ENCODE measurements around the gene KDM5B. TPM values are rescaled to one million over a fixed set of nuclear protein-coding genes. Genes with fewer than 3 reads are reported as not detected.

The KDM5B gene
- total and polyA plus RNA-seq, 3 experiments from 2014 or later: 14.2 to 22.7 (median 18.6) TPM

DNA sequence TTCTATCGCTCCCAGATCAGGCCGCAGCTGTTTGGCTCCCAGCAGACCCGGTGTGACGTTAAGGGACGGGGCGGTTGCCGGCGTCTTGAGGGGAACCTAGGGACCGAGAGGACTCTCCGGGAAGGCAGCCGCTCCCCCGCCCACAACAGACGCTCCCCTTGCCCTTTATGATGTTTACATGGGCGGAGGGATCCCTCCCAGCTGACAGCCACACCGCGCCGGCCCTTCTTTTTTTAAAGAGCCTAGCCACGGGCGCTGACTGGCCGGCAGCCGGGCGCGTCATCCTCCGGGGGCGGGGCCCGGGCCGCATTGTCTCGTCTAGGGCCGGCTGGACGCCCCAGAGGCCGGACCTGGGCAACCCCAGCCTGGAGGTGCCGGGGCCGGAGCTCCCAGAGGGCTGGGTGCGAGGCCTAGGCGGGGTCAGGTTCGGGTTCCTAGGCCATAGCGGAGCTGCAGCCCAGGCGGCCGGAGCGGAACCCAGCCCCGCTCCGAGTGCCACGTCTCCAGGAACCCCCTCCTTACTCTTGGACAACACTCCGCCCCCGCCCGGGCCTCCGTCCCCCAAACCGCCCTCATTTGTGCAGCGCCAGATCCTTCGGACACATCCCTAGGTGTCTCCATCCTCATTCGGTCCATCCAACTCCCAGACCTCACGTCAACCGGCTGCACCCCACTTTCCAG lies 2.5 kb upstream of the KDM5B start, which contains the start of gene PCAT6:
Gene PCAT6, plus strand, starts transcription at position 340 of the 681 bp plus-strand sequence.
- Mint-ChIP-seq H3K27me3 (peaks cover 0 to 1% of the 10 kb centered on the region in 2 donors), H3K9me3 (no peaks in the 10 kb centered on the region), H3K27ac (peak within 1 kb of the TSS; percentile 18 to 95 (median 92)), H3K36me3 (peaks cover 0 to 12% (median 0%) of the 10 kb centered on the region in 3 donors), H3K4me1 (peaks cover 32 to 40% (median 39%) of the 10 kb centered on the region in 3 donors), H3K4me3 (peak within 1 kb of the TSS; percentile 74 to 97 (median 86))
- Histone ChIP-seq H3K27me3 (ENCODE audit: insufficient read depth, low read length, poor library complexity, severe bottlenecking) (no peaks in the 10 kb centered on the region), H3K4me1 (ENCODE audit: insufficient read depth, low read length) (peaks cover 31% of the 10 kb centered on the region), H3K36me3 (ENCODE audit: insufficient read depth, low read length) (no peaks in the 10 kb centered on the region), H3K9me3 (ENCODE audit: low read length) (no peaks in the 10 kb centered on the region), H3K4me3 (ENCODE audit: low read length) (peak within 1 kb of the TSS; percentile 95), H3K27ac (ENCODE audit: low read depth, low read length) (peak within 1 kb of the TSS; percentile 69)
- CTCF ChIA-PET: interaction anchor here (1.0 kb wide), 1 partner anchor 43 kb away, joined by 3 read pairs; no protein-coding TSS in a partner anchor
- POLR2A ChIA-PET: interaction anchor here (1.4 kb wide), 1 partner anchor 78 kb away, joined by 5 read pairs; the partner anchor contains the start of gene RABIF
- peak; percentile 75 to 88 (median 83) for DNase-seq

DNA sequence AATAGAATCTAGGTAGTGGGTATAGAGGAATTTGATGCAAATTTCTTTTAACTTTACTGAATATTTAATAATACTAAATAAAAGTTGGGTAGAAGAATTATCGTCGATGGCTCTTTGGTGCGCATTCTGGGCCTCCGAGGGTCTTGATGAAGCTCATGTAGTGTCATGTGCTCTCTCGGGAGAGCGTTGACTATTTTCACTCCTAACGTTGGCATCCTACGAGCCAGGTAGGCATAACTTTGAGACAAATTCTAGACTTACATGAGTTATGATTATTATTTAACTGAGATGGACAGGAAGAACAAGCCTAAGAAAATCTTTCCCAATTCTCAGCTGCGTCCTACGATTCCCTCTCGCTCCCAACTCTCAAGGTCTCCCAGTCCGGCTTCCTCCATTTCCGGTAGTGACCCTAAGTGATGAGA lies 2.0 kb upstream of the KDM5B start:
- H3K27me3 Mint-ChIP-seq: no peaks in the 10 kb centered on the region
- peaks cover 35 to 46% (median 44%) of the 10 kb centered on the region in 3 donors for H3K4me1 Mint-ChIP-seq
- no peak for DNase-seq
- H3K36me3 Mint-ChIP-seq: peaks cover 0 to 12% (median 0%) of the 10 kb centered on the region in 3 donors
- no peaks in the 10 kb centered on the region for H3K9me3 ChIP-seq (ENCODE audit: low read length)
- H3K27ac ChIP-seq (ENCODE audit: low read depth, low read length): peak overlapping the region; percentile 69
- peaks cover 36% of the 10 kb centered on the region for H3K4me1 ChIP-seq (ENCODE audit: insufficient read depth, low read length)
- H3K27me3 ChIP-seq (ENCODE audit: insufficient read depth, low read length, poor library complexity, severe bottlenecking): no peaks in the 10 kb centered on the region
- ChIA-PET CTCF (interaction anchor here (1.0 kb wide), 1 partner anchor 43 kb away, joined by 3 read pairs; no protein-coding TSS in a partner anchor), POLR2A (interaction anchor here (1.4 kb wide), 1 partner anchor 78 kb away, joined by 5 read pairs; the partner anchor contains the start of gene RABIF)
- H3K4me3 ChIP-seq (ENCODE audit: low read length): peak overlapping the region; percentile 95
- no peaks in the 10 kb centered on the region for H3K9me3 Mint-ChIP-seq
- peak overlapping the region; percentile 74 to 97 (median 86) for H3K4me3 Mint-ChIP-seq
- H3K36me3 ChIP-seq (ENCODE audit: insufficient read depth, low read length): no peaks in the 10 kb centered on the region
- H3K27ac Mint-ChIP-seq: peak overlapping the region; percentile 18 to 94 (median 87)

DNA sequence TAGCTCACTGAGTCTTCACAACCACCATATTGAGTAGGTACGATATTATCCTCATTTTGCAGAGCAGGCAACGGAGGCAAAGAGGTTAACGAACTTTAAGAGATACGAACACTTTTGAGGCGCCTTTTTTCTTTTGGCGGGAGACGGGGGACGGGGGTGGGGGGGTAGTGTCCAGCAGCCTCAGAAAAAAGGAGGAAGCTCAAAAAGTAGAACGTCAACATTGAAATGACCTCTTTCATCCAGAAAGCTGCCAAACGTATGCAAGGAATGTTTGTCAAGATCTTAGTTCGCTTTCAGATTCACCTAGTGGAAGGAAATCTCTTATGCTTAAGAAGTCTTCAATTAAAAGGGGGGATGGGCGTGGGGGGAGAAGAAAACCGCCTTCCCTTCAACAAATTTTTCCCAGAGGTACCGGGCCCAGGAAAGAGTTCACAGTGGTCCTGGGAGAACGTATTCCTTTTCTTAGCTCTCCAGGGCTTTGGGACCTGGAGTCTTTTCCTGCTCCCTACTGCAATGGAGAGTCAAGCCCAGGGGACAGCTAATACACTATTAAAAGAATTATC lies 1.5 kb upstream of the KDM5B start:
- peak overlapping the region in 5 of 8 donors; percentile 18 to 68 (median 49) for H3K27ac Mint-ChIP-seq
- Histone ChIP-seq H3K4me3 (ENCODE audit: low read length) (peak overlapping the region; percentile 73), H3K27me3 (ENCODE audit: insufficient read depth, low read length, poor library complexity, severe bottlenecking) (no peaks in the 10 kb centered on the region), H3K9me3 (ENCODE audit: low read length) (no peaks in the 10 kb centered on the region), H3K36me3 (ENCODE audit: insufficient read depth, low read length) (no peaks in the 10 kb centered on the region), H3K27ac (ENCODE audit: low read depth, low read length) (peak overlapping the region; percentile 47), H3K4me1 (ENCODE audit: insufficient read depth, low read length) (peaks cover 36% of the 10 kb centered on the region)
- H3K36me3 Mint-ChIP-seq: peaks cover 0 to 12% (median 0%) of the 10 kb centered on the region in 3 donors
- no peaks in the 10 kb centered on the region for H3K9me3 Mint-ChIP-seq
- ChIA-PET POLR2A (interaction anchor here (1.4 kb wide), 1 partner anchor 79 kb away, joined by 5 read pairs; the partner anchor contains the start of gene RABIF), CTCF (interaction anchor here (1.0 kb wide), 1 partner anchor 44 kb away, joined by 3 read pairs; no protein-coding TSS in a partner anchor)
- peaks cover 35 to 50% (median 49%) of the 10 kb centered on the region in 3 donors for H3K4me1 Mint-ChIP-seq
- no peak for DNase-seq
- H3K27me3 Mint-ChIP-seq: no peaks in the 10 kb centered on the region
- H3K4me3 Mint-ChIP-seq: peak overlapping the region; percentile 86 to 97 (median 89)

DNA sequence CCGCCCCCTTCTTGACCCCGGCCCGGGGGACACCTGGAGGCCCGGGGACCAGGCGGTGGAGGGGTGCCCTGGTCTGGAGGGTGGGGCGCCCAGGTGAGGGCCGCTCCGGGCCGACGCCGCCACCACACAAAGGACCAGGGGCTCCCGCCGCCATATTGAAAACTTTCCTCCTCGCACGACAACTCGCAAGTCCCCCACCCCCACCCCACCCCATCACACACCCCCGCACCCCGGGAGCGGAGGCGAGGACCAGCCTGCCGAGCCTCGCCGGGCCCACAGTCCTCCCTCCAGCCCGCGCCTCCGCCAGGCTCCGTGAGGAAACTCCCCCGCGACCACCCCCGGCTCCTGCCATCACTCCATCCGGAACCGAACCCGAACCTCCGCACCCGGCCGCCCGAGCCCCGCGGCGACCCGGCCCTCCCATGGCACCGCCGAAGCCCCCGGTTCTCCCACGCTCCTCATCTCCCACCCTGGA lies 733 bp downstream of the KDM5B start:
- peak; percentile 5 to 58 (median 26) for DNase-seq
- H3K27me3 Mint-ChIP-seq: no peaks in the 10 kb centered on the region
- Histone ChIP-seq H3K36me3 (ENCODE audit: insufficient read depth, low read length) (no peaks in the 10 kb centered on the region), H3K4me3 (ENCODE audit: low read length) (peak overlapping the region; percentile 73), H3K9me3 (ENCODE audit: low read length) (no peaks in the 10 kb centered on the region), H3K27me3 (ENCODE audit: insufficient read depth, low read length, poor library complexity, severe bottlenecking) (no peaks in the 10 kb centered on the region), H3K27ac (ENCODE audit: low read depth, low read length) (peak overlapping the region; percentile 83), H3K4me1 (ENCODE audit: insufficient read depth, low read length) (peaks cover 36% of the 10 kb centered on the region)
- H3K27ac Mint-ChIP-seq: peak overlapping the region in 3 of 8 donors; percentile 7 to 18 (median 11)
- H3K4me1 Mint-ChIP-seq: peaks cover 41 to 64% (median 60%) of the 10 kb centered on the region in 3 donors
- H3K9me3 Mint-ChIP-seq: no peaks in the 10 kb centered on the region
- H3K4me3 Mint-ChIP-seq: peak overlapping the region; percentile 86 to 93 (median 87)
- H3K36me3 Mint-ChIP-seq: peaks cover 0 to 12% (median 0%) of the 10 kb centered on the region in 3 donors
- ChIA-PET CTCF (no interaction called here), POLR2A (no interaction called here)

DNA sequence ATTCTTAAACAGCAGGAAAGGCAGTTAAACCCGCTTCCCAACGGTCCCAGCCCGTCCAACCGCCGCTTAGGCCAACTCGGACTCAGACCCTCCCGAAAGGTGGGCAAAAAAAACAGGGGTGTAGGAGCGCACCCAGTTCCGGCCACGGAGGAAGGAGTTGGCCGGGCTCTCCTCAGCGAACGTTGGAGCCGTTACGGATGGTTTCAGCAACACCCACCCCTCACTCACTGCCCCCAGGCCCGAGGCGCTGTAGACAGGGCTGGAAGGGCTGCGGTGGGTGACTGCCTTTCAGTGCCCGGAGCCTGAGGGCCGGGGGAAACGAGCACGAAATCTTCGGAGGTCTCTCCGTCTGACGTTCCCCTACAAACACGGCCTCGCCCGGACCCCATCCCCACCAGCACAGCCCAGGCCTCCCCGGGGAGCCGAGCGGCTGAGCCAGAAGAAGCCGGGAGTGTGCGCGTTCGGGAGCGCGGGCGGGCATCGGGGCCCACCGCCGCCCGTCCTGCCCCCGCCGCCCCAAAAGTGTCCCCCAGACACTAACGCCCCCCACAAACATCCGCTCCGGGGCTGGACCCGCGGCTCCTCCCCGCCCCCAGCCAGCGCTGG lies 1.3 kb downstream of the KDM5B start:
- Mint-ChIP-seq H3K9me3 (no peaks in the 10 kb centered on the region), H3K4me3 (peak overlapping the region; percentile 77 to 89 (median 86)), H3K4me1 (peaks cover 42 to 65% (median 62%) of the 10 kb centered on the region in 3 donors), H3K27me3 (no peaks in the 10 kb centered on the region), H3K36me3 (peaks cover 0 to 12% (median 0%) of the 10 kb centered on the region in 3 donors), H3K27ac (peak overlapping the region; percentile 15 to 89 (median 81))
- H3K36me3 ChIP-seq (ENCODE audit: insufficient read depth, low read length): no peaks in the 10 kb centered on the region
- CTCF ChIA-PET: no interaction called here
- H3K4me3 ChIP-seq (ENCODE audit: low read length): peak overlapping the region; percentile 67
- no peaks in the 10 kb centered on the region for H3K27me3 ChIP-seq (ENCODE audit: insufficient read depth, low read length, poor library complexity, severe bottlenecking)
- H3K27ac ChIP-seq (ENCODE audit: low read depth, low read length): peak overlapping the region; percentile 83
- no peaks in the 10 kb centered on the region for H3K9me3 ChIP-seq (ENCODE audit: low read length)
- peak in 3 of 5 donors; percentile 1 to 18 (median 2) for DNase-seq
- H3K4me1 ChIP-seq (ENCODE audit: insufficient read depth, low read length): peaks cover 36% of the 10 kb centered on the region
- POLR2A ChIA-PET: no interaction called here

DNA sequence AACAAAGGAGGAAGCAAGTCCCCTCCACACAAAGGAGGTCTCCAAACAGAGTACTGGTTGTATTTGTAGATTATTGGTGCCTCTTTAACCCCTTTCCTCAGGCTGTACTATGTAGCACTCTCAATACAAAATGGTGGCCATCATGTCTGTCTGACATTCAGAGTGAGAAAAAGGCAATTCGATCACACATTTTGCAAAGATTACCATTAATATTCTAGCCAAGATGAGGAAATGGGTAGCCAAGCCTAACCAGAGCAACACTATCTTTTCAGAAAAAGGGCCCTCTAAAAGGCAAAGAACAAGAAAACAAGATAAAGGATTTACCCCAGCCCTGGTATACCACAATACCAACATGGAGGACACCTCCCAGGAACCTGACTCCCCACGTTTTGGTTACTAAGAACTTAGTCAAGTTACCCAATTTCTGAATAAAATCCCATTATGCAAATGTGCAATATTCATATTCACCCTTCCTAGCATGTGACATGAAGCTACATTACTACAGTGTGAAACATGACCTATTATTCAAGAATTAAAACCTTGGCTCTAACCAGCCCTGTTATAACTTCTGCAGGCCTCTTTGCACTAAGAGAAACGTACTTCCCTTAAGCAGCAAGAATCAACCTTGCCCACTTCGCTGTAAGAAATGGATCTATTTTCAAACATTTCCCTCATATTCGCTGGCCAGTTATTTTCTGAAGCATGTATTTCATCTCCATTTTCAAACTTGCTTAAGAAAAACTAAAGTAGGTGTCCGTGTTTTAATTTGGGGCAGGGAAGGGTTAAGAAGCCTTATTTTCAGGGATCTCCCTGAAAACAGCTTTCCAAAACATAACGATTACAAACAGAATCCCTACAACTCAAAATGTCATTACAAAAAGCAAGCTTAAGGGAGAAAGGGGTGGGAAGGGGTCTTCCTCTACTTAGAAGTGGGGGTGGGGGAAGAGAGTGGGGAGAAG lies 2.1 kb downstream of the KDM5B start:
- peaks cover 37 to 60% (median 60%) of the 10 kb centered on the region in 3 donors for H3K4me1 Mint-ChIP-seq

DNA sequence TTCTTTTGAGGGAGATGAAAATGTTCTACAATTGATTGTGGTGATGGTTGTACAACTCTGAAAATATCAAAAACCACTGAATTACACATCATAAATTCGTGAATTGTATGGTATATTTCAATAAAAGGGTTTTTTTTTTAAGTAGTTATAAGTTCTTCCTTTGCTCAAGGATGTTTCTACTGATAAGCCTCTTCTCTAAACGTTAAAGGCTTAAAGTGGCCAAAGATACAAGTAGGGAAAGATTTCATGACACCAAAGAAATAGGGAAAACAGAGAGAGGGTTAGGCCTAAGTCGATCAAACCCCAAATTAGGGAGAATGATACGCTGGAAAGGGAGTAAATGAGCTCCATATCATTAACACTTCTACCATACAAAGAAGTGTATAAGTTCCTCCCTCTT lies 4.1 kb downstream of the KDM5B start:
- H3K27ac ChIP-seq (ENCODE audit: low read depth, low read length): peak overlapping the region; percentile 83
- peaks cover 30 to 54% (median 52%) of the 10 kb centered on the region in 3 donors for H3K4me1 Mint-ChIP-seq
- no peaks in the 10 kb centered on the region for H3K9me3 ChIP-seq (ENCODE audit: low read length)
- no peak overlapping the region for H3K27ac Mint-ChIP-seq
- ChIA-PET POLR2A (no interaction called here), CTCF (interaction anchor here (0.5 to 1.0 kb wide), 2 partner anchors 13 to 123 kb away, joined by 3 read pairs; partner anchors contain the start of gene KLHL12)
- H3K36me3 Mint-ChIP-seq: peaks cover 0 to 9% (median 0%) of the 10 kb centered on the region in 3 donors
- H3K4me3 Mint-ChIP-seq: peak overlapping the region in 1 of 7 donors; percentile 46
- no peaks in the 10 kb centered on the region for H3K9me3 Mint-ChIP-seq
- H3K36me3 ChIP-seq (ENCODE audit: insufficient read depth, low read length): no peaks in the 10 kb centered on the region
- no peak for DNase-seq
- no peak overlapping the region for H3K4me3 ChIP-seq (ENCODE audit: low read length)
- H3K27me3 ChIP-seq (ENCODE audit: insufficient read depth, low read length, poor library complexity, severe bottlenecking): no peaks in the 10 kb centered on the region
- H3K27me3 Mint-ChIP-seq: no peaks in the 10 kb centered on the region
- peaks cover 23% of the 10 kb centered on the region for H3K4me1 ChIP-seq (ENCODE audit: insufficient read depth, low read length)

More for the DNA sequence above, 2.1 kb downstream of the KDM5B start:
- no peak for DNase-seq
- no peaks in the 10 kb centered on the region for H3K27me3 ChIP-seq (ENCODE audit: insufficient read depth, low read length, poor library complexity, severe bottlenecking)
- no peaks in the 10 kb centered on the region for H3K36me3 ChIP-seq (ENCODE audit: insufficient read depth, low read length)
- H3K9me3 Mint-ChIP-seq: no peaks in the 10 kb centered on the region
- CTCF ChIA-PET: no interaction called here
- peaks cover 0 to 10% (median 0%) of the 10 kb centered on the region in 3 donors for H3K36me3 Mint-ChIP-seq
- H3K27ac Mint-ChIP-seq: peak overlapping the region; percentile 56 to 89 (median 80)
- peak overlapping the region; percentile 67 for H3K4me3 ChIP-seq (ENCODE audit: low read length)
- peak overlapping the region; percentile 77 to 89 (median 86) for H3K4me3 Mint-ChIP-seq
- peak overlapping the region; percentile 83 for H3K27ac ChIP-seq (ENCODE audit: low read depth, low read length)
- H3K4me1 ChIP-seq (ENCODE audit: insufficient read depth, low read length): peaks cover 31% of the 10 kb centered on the region
- no peaks in the 10 kb centered on the region for H3K27me3 Mint-ChIP-seq
- POLR2A ChIA-PET: interaction anchor here (0.6 kb wide), 1 partner anchor 16 kb away, joined by 3 read pairs; no protein-coding TSS in a partner anchor
- H3K9me3 ChIP-seq (ENCODE audit: low read length): no peaks in the 10 kb centered on the region

Data from CD8-positive, alpha-beta memory T cell (primary cell).